Measurements from ENCODE around the gene ARHGAP9.

DNA sequence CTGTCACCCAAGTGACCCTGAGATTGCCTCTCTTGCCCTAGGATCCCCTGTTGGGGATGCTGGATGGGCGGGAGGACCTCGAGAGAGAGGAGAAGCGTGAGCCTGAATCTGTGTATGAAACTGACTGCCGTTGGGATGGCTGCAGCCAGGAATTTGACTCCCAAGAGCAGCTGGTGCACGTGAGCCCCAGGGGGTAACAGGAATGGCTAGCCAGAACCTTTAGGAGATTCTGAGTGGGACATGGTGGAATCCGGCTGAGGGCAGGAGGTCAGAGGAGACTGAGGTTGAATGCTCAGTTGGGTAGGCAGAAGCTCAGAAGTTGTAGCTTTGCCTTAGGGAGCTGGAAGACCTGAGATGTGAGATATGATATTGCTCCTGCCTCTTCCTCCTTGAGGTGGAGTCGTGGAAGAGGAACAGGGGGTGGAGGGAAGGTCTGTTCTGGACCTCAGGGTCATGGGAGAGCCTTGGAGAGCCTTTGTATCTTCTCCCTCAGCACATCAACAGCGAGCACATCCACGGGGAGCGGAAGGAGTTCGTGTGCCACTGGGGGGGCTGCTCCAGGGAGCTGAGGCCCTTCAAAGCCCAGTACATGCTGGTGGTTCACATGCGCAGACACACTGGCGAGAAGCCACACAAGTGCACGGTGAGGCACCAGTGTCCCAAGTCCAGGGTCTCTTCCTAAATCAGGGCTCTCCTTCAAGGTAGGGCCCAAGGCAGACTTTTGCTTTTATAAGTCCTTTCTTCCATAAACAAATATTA lies 13.7 kb downstream of the ARHGAP9 start:
- TF ChIP-seq, protein P1, sequence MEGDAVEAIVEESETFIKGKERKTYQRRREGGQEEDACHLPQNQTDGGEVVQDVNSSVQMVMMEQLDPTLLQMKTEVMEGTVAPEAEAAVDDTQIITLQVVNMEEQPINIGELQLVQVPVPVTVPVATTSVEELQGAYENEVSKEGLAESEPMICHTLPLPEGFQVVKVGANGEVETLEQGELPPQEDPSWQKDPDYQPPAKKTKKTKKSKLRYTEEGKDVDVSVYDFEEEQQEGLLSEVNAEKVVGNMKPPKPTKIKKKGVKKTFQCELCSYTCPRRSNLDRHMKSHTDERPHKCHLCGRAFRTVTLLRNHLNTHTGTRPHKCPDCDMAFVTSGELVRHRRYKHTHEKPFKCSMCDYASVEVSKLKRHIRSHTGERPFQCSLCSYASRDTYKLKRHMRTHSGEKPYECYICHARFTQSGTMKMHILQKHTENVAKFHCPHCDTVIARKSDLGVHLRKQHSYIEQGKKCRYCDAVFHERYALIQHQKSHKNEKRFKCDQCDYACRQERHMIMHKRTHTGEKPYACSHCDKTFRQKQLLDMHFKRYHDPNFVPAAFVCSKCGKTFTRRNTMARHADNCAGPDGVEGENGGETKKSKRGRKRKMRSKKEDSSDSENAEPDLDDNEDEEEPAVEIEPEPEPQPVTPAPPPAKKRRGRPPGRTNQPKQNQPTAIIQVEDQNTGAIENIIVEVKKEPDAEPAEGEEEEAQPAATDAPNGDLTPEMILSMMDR (IDR thresholded peaks at IDR 0.05) = no peak
- no peak for TF ChIP-seq POLR2A (IDR thresholded peaks at IDR 0.05)
